Measurements from ENCODE around the gene ATP1B2. TPM values are rescaled to one million over a fixed set of nuclear protein-coding genes. Genes with fewer than 3 reads are reported as not detected.
"Not testable (repeated sequence)": the region's sequence is repeated elsewhere in the genome, so short reads cannot be mapped to it uniquely, and the experiment has no call there.

The ATP1B2 gene, protein sequence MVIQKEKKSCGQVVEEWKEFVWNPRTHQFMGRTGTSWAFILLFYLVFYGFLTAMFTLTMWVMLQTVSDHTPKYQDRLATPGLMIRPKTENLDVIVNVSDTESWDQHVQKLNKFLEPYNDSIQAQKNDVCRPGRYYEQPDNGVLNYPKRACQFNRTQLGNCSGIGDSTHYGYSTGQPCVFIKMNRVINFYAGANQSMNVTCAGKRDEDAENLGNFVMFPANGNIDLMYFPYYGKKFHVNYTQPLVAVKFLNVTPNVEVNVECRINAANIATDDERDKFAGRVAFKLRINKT
- total RNA-seq, result 1 to 10 TPM; 2.2 to 2.6 TPM
- long read RNA-seq, donor 1, result 0 reads
- long read RNA-seq, donor 2, result 0 reads

DNA sequence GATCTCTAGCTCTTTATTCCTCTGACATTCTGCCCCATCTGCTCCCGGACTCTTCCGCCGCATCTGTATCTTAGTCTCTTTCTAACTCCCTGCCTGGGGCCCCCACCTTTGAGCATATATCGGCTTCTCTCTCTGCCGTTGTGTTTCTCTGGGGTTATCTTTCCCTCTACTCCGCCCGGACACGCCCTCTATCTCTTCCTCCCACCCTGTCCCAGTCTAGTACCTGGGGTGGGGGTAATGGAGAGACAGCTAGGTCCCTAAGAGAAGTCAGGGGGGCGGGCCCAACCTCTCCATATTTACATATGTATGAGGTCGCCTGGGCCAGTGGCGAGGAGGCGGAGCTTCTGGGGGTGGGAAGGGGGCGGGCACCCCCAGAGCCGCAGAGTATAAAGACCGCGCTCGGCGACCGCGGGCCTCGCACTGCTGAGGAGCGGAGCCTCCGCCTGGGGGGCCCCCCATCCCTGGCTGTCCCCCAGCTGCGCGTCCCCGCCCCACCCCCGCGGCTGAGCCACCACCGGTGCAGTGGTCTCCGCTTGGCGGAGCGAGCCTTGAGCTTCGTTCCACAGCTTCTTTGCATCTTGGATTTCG, at the start of gene ATP1B2:
TSS of gene ATP1B2 (plus strand) at position 418 of the 588 bp plus-strand sequence. CDS start 593 bp downstream, outside the sequence.
- intact Hi-C loops (cut with DNase I), result no loop called here
- no peak for DNase-seq (ENCODE audit: low spot score)

DNA sequence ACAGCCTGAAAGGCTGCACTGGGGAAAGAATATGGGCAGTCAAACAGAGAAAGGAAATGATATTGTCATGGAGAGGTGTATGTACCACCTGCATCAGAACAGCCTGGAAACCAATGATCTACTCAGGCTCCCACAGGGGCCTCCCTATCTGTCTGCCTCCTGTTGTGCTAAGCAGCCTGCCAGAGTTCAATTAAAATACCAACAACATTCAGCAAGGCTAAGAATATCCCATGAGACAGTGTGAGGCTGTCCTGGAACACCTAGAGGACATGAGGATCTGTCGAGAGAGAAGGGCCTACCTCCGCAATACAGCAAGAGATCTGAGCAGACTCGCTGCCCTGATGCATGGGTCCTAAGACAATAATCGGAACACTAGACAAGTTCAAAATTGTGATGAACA, 44.4 kb upstream of the ATP1B2 start:
- no peak for DNase-seq (ENCODE audit: low spot score)
- intact Hi-C loops (cut with DNase I), result loop anchor here in 1 of 2 donors (2.0 kb wide), 1 partner anchor 15 kb away; the partner anchor contains the start of gene SOX15

DNA sequence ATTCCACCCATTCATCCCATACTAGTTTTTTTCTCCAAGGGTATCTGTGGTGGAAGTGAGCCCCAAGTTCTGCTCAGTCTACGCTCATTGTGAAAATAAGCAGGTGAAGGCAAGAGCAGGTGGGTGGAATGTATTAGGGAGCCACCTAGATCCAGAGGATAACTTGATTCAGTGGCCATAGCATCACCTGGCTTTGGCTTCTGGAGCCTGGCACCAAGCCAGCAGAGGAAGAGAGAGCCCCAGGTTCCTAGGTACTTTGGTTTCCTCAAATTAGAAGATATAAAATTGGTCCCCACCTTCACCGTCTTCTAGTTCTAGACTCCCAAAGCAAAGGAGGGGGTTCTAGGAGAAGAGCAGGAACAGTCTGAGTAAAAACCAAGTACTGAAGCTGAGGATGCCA, 40.1 kb upstream of the ATP1B2 start:
- intact Hi-C loops (cut with DNase I), result no loop called here
- no peak for DNase-seq (ENCODE audit: low spot score)

DNA sequence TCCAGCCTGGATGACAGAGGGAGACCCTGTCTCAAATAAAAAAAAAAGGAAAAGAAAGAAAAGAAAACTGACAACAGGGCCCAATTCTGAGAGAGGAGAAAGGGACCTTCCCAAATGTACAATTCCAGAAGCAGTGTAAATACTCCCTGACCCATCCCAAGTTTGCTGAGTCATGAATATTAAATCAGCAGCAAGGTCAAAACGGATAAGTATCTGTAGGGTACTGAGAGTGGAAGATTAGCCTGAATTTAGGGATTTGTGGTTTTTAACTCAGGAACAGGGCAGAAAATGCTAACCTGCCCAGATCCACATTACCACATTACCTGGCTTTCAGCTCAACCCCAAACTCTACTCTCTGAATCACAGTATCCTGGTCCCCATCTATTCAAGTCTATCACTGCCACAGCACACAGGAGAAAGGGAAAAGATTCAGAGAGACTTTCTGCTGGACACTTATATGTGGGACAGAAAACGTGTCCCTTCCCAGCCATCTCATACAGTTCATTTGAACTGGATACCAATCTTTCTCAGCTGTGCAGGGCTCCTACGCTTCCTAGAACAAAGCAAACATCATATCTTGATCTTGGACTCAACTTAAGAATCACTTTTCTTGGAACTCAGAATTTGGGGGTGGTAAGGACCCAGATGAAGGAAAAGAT, 39.0 kb upstream of the ATP1B2 start:
- DNase-seq (ENCODE audit: low spot score), result no peak

DNA sequence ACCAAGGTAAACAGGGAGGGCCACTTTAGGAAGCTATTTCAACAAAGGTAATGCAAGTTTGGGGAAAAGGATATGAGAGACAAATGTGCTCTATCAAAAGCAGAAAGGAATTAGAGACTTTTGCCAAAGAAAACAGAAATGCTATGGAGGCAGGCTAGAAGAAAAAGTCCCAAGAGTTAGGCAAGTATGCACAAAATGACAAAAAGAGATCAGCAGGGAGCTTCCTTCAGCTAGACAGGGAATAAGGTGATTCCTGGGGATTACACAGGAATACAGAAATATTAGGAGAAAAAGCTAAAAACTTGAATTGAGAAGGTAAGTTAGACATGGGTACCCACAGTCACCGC, 38.5 kb upstream of the ATP1B2 start:
- intact Hi-C loops (cut with DNase I), result no loop called here
- no peak for DNase-seq (ENCODE audit: low spot score)

More for the DNA sequence above, 39.0 kb upstream of the ATP1B2 start:
- intact Hi-C loops (cut with DNase I), result no loop called here

DNA sequence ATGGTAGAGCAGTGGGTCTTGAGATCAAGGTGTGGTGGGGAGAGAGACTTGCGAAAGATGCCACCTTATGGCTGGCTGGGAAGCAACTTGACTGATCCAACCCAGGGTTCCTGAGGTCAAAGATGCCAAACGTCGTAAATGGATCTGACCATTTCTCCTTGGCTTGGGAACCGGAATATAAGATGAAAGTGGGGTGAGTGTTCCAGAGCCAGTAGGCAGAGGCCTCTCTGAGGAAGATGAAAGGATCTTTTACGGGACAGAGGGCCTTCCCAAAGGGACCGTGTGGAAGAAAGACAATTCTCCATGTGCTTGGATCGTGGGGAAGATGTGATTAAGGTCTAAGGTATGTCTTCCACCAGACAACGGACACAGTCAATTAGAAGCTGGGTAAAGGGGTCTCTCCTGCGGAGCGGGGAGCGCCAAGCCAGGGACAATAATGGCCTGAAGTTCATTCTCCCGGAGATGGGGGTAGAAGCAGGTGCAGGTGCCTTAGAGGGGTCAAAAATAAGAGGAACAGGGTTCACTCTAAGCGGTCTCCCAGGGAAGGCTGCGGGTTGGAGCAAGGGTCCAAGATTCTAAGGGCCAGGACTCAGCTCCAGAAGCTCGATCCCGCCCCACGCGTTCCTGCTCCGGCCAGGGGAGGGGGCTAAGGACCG, 36.8 kb upstream of the ATP1B2 start:
- intact Hi-C loops (cut with DNase I), result no loop called here
- DNase-seq (ENCODE audit: low spot score), result no peak

DNA sequence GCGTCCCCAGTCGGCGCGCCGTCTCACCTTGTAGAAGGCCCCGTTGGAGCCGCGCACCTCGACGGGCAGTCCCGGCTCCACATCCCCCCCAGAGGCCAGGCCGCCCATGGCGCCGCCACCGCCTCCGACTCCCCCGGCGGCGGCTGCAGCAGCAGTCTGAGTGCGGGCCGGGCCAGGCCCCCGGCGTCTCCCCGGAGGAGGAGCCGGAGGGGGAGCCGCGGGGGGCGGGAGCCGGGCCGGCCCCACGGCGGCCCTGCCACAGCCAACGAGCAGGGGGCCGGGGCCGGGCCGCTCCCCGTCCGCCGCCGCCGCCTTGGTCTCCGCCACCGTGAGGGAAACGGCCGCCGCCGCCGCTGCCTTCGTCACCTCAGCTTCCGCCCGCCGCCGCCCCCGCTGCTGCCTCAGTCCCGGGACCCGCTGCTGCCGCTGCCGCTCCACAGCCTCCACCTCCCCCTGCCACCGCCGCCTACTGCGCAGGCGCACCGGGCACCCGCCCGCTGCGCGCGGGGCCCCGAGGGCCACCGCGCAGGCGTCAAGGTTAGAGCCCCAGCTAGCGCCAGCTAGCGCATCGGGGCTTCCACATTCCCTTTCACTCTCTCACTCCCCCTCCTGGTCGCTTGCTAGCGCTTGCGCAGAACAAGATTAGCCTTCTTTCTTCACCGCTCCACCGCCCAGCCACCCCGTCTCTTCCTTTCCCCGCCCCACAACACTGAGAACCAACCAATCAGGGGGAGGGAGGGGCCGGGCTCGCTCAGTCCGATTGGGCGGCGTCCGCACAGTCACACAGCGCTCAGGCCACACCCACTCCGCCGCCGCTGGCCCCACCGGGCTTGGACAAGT, 36.1 kb upstream of the ATP1B2 start, which contains the start of gene FXR2:
TSS of gene FXR2 (minus strand) at position 473 of the 840 bp plus-strand sequence. CDS start at position 108, 365 bp downstream.
- DNase-seq (ENCODE audit: low spot score), result peak; percentile 100
- intact Hi-C loops (cut with DNase I), result no loop called here

DNA sequence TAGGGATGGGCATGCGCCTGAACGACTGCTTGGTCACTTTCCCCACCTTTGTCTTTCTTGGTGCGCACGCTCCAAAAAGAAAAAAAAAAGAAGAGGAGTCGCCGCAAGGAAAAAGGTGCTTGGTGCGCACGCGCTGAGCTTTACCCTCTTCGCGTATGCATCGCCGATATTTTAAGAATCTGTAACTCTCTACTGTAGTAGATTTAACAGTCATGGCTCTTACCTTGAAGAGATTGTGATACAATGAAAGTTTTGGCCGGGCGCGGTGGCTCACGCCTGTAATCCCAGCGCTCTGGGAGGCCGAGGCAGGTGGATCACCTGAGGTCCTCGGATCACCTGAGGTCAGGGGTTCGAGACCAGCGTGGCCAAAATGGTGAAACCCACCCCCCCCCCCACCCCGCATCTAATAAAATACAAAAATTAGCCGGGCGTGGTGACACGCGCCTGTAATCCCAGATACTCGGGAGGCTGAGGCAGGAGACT, 35.4 kb upstream of the ATP1B2 start:
- no peak for DNase-seq (ENCODE audit: low spot score)
- intact Hi-C loops (cut with DNase I), result no loop called here

DNA sequence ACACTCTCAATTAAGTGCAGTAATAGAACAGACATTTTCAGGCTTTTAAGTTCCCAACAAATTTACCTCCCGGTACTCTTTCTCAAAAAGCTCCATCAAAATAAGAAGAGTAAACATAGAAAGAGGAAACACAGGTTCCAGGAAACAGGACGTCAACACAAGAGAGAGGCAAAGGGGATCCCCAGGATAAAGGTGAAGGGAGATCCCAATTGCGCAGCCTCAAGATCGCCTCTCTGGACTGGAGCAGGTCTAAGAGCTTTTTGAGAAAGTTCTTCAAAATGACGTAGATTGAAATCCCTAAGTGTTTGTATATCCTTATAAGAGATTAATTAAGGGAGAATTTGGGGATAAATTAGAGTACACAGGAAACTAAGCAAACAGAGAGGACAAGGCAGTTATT, 32.1 kb upstream of the ATP1B2 start:
- no peak for DNase-seq (ENCODE audit: low spot score)
- intact Hi-C loops (cut with DNase I), result no loop called here

DNA sequence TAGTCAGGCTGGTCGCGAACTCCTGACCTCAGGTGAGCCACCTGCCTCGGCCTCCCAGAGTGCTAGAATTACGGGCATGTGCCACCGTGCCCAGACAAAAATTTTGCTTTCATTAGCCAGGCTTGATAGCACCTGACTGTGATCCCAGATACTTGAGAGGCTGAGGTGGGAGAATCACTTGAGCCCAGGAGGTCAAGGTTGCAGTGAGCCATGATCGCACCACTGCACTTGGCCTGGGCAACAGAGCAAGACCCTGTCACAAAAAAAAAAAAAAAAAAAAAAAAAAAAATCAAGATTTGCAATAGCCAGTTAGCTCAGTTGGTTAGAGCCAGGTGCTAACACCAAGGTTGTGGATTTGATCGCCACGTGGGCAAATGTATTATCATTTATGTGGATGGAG, 29.9 kb upstream of the ATP1B2 start:
- intact Hi-C loops (cut with DNase I), result no loop called here
- no peak for DNase-seq (ENCODE audit: low spot score)

DNA sequence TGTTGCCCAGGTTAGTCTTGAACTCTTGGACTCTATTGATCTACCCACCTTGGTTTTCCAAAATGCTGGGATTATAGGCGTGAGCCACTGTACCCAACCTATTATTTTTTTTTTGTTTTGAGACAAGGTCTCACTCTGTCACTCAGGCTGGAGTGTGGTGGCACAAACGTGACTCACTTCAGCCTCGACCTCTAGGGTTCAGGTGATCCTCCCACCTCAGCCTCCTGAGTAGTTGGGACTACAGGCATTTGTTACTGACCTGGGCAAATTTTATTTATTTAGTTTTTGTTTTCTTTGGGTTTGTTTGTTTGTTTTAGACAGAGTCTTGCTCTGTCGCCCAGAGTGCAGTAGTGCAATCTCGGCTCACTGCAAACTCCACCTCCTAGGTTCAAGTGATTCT, 27.1 kb upstream of the ATP1B2 start:
- no peak for DNase-seq (ENCODE audit: low spot score)
- intact Hi-C loops (cut with DNase I), result no loop called here

DNA sequence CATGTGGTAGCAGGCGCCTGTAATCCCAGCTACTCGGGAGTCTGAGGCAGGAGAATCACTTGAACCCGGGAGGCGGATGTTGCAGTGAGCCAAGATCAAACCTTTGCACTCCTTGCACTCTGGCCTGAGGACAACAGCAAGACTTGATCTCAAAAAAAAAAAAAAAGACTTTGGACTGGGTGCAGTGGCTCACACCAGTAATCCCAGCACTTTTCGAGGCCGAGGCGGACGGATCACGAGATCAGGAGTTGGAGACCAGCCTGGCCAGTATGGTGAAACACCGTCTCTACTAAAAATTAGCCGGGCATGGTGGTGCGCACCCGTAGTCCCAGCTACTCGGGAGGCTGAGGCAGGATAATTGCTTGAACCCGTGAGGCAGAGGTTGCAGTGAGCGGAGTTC, 25.0 kb upstream of the ATP1B2 start:
- intact Hi-C loops (cut with DNase I); DNase-seq (ENCODE audit: low spot score): not testable (repeated sequence)

DNA sequence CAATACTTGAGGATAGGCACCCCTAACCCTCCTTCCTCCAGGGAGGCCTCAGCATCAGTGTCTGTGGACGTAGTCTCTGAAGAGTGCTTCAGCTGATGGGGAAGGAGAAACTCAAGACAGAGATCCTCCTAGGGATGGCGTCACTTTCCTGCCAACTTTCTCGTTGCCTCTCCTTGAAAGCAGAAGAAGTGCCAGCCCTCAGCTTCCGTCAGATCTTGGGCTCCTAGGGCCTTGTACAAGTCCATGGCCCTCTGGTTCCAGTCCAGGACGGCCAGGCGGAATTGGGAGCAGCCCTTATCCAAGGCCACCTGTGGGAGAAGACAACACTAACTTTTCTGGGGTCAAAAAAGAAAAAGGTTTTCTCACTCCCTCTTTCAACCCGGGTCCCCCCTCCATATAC, 24.4 kb upstream of the ATP1B2 start:
- DNase-seq (ENCODE audit: low spot score), result no peak
- intact Hi-C loops (cut with DNase I), result no loop called here

DNA sequence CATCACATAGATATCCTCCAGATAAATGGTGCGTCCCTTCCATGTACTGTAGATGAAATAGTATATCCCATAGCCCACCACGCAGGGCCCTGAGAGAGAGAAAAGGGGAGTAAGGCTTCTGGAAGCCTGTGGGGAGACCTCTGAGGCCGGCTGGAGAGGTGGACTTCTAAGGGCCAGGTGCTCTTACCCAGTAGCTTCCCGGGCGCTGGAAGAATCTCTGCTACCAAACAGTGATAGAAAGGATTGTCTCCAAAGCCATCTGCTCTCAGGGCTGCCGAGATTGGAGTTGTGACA, 23.8 kb upstream of the ATP1B2 start:
- no peak for DNase-seq (ENCODE audit: low spot score)
- intact Hi-C loops (cut with DNase I), result no loop called here

DNA sequence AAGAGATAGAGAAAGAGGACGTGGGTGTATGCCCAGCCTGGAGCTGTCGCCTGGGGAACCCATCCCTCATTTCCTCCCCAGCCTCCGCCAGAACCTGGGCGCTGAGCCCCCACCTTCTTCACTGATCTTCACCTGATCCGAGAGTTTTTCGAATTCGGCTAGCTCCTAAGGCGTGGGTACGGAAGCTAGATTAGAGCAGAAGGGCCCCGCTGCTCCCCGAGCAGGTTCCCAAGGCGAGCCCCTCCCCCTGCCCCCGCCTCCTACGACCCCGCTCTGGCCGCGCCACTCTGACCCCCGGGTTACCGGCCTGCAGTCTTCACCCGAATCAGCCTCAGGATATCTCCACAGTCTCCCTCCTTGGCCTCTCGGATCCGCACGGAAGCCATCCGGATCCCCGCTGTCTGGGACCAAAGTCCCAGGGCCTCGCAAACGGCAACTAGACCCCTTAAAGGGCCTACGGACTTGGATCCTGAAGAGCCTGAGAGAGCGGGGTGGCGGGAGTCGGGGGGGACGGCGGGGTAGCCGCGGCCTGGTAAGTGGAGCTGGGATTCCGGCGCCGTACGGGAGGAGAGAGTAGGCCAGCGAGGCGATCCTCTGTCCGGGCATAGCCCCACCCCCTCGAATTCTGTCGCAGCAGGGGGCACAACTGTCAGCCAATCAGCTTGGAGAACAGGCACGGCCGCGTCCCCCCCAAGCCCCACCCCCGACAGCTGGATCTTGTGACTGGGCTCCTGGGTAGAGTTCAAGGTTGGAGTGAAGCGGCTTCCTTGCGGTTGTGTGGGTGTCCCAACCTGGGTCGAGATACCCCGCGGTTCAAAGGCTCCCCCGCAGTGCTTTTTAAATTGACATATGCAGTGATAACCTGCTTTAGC, 23.2 kb upstream of the ATP1B2 start, which contains the start of gene SAT2:
TSS of gene SAT2 (minus strand) at position 572 of the 872 bp plus-strand sequence. CDS start at position 386, 186 bp downstream.
- intact Hi-C loops (cut with DNase I), result no loop called here
- peak; percentile 97 for DNase-seq (ENCODE audit: low spot score)

DNA sequence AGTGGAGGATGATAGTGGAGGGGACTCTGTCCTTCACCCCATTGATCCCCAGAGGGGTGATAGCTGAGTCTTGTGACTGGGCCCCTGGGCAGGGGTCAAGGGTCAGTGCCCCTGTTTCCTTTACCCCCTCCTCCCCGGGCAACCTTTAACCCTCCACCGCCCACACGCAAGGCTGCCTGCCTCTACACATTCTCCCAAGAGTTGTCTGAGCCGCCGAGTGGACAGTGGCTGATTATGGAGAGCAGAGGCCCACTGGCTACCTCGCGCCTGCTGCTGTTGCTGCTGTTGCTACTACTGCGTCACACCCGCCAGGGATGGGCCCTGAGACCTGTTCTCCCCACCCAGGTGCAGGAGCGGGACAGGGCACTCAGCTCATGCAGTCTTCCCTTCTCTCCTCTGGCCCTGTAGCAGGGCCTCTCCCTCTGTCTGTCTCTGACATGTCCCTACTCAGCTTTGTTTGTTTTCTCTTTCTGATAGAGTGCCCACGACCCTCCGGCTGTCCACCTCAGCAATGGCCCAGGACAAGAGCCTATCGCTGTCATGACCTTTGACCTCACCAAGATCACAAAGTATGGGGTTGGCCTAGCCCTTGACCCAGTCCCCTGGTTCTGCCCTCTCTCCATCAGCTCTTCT, 20.7 kb upstream of the ATP1B2 start, which contains the start of gene SHBG:
TSS of gene SHBG (plus strand) at position 197 of the 633 bp plus-strand sequence. CDS start at position 235, 38 bp downstream.
- no peak for DNase-seq (ENCODE audit: low spot score)
- intact Hi-C loops (cut with DNase I), result loop anchor here in 1 of 2 donors (10.0 kb wide), 1 partner anchor 55 kb away; the partner anchor contains the start of genes TP53 and WRAP53

Measured in posterior vena cava (tissue), 2 donors.